HepG2 (cell line): ENCODE measurements around the gene LHFPL2. TPM values are rescaled to one million over a fixed set of nuclear protein-coding genes. Genes with fewer than 3 reads are reported as not detected.

Experiments used
- ADNP ChIP-seq: sonication (generic); formaldehyde crosslinking; IDR thresholded peaks from 2 replicates; pipeline ENCODE4 v1.4.0; 2020; ENCODE audit warnings: missing genetic modification reagents
- ATF4 ChIP-seq, 2 experiments: fragments of 450-650 bp in 1 of 2; sonication (generic) in 1 of 2; formaldehyde crosslinking; IDR thresholded peaks; 2 replicates each; pipeline versions ENCODE4 v1.5.0 to v1.8.0; 2020 to 2022; ENCODE audit warnings: mild to moderate bottlenecking in 1 of 2, missing genetic modification reagents in 1 of 2
- CERS6 ChIP-seq: sonication (generic); formaldehyde crosslinking; IDR thresholded peaks from 2 replicates; pipeline ENCODE4 v1.5.0; 2020; ENCODE audit warnings: missing genetic modification reagents
- DMAP1 ChIP-seq: IDR thresholded peaks from 2 replicates; pipeline ENCODE4 v1.6.1; 2016
- EP300 ChIP-seq, 3 experiments: sonication (generic) in 1 of 3; formaldehyde crosslinking in 1 of 3; IDR thresholded peaks; 2 replicates each; pipeline versions ENCODE4 v1.5.1 to v1.6.1; 2011 to 2020; ENCODE audit warnings: low read depth in 2 of 3, low read length in 2 of 3, borderline replicate concordance in 1 of 3, improper control_type of control experiment in 1 of 3, mild to moderate bottlenecking in 1 of 3, missing genetic modification reagents in 1 of 3, moderate library complexity in 1 of 3
- FLYWCH1 ChIP-seq: sonication (generic); formaldehyde crosslinking; IDR thresholded peaks from 2 replicates; pipeline ENCODE4 v1.8.1; 2023; ENCODE audit warnings: mild to moderate bottlenecking, missing genetic modification reagents
- MAF1 ChIP-seq: sonication (generic); formaldehyde crosslinking; IDR thresholded peaks from 2 replicates; pipeline ENCODE4 v1.5.0; 2020; ENCODE audit warnings: missing genetic modification reagents, borderline replicate concordance
- MTF2 ChIP-seq: sonication (generic); formaldehyde crosslinking; IDR thresholded peaks from 2 replicates; pipeline ENCODE4 v1.5.0; 2020; ENCODE audit warnings: missing genetic modification reagents, borderline replicate concordance
- ZC3H13 ChIP-seq: sonication (generic); formaldehyde crosslinking; IDR thresholded peaks from 2 replicates; pipeline ENCODE4 v1.8.1; 2023; ENCODE audit warnings: mild to moderate bottlenecking, missing genetic modification reagents, moderate library complexity
- ZFP36L2 ChIP-seq: sonication (generic); formaldehyde crosslinking; IDR thresholded peaks from 2 replicates; pipeline ENCODE4 v1.4.0; 2020; ENCODE audit warnings: missing genetic modification reagents
- ZNF138 ChIP-seq: sonication (generic); formaldehyde crosslinking; IDR thresholded peaks from 2 replicates; pipeline ENCODE4 v1.5.0; 2020; ENCODE audit warnings: mild to moderate bottlenecking, low read depth, missing genetic modification reagents
- ZNF510 ChIP-seq: sonication (generic); formaldehyde crosslinking; IDR thresholded peaks from 2 replicates; pipeline ENCODE4 v1.4.0; 2020; ENCODE audit warnings: low read depth, mild to moderate bottlenecking, missing genetic modification reagents
- ZNF580 ChIP-seq: IDR thresholded peaks from 2 replicates; pipeline ENCODE4 v1.6.1; 2016; ENCODE audit warnings: low read depth, borderline replicate concordance
- ZNF615 ChIP-seq: sonication (generic); formaldehyde crosslinking; IDR thresholded peaks from 2 replicates; pipeline ENCODE4 v1.5.0; 2020; ENCODE audit warnings: mild to moderate bottlenecking, missing genetic modification reagents, borderline replicate concordance
- ZSCAN22 ChIP-seq: sonication (generic); formaldehyde crosslinking; IDR thresholded peaks from 2 replicates; pipeline ENCODE4 v1.4.0; 2020; ENCODE audit warnings: mild to moderate bottlenecking, missing genetic modification reagents
- polyA plus RNA-seq, 8 experiments: library from polyadenylated mRNA; depleted of rRNA in 3 of 8; stranded (reverse) in 7 of 8; unstranded in 1 of 8; fragments of >200 nt; fragmentation: Illumina TruSeq in 4 of 8; extraction: Trizol in 4 of 8; gene quantifications; 2 replicates each; pipeline versions ENCODE4 v1.2.1 to v1.2.3, GENCODE V29; 2011 to 2016; ENCODE audit warnings: low read depth in 4 of 8, missing spikeins in 1 of 8, mixed read lengths in 1 of 8; ENCODE audit not compliant: insufficient read depth in 1 of 8
- total RNA-seq, 5 experiments: library from RNA; depleted of rRNA; stranded (reverse); fragments of >200 nt; fragmentation: Illumina TruSeq; extraction: Trizol; gene quantifications; 2 replicates each; pipeline ENCODE4 v1.2.3, GENCODE V29; 2016; ENCODE audit warnings: low read depth in 1 of 5

Gene LHFPL2
- total and polyA plus RNA-seq, 2 of the 13 experiments (the other 11 are each of a cell fraction or from before 2014, with no cell fraction given), result 6.0 to 20.0 TPM

- TF ChIP-seq EP300 (IDR thresholded peaks at IDR 0.05; ENCODE audit: low read depth in 2 of 2, low read length in 2 of 2) (peak in 1 of 2 experiments; percentile 70; a peak in 2 of 4 replicates), EP300 (CRISPR knock-in tag; IDR thresholded peaks at IDR 0.05; ENCODE audit: borderline replicate concordance) (no peak), DMAP1 (0 out of 2 replicates have a peak, but pooled peaks have one; percentile 33), ATF4 (CRISPR knock-in tag; IDR thresholded peaks at IDR 0.05) (no peak), ADNP (no peak), MAF1 (no peak), CERS6 (CRISPR knock-in tag) (no peak), ZC3H13 (CRISPR knock-in tag) (no peak), ZNF510 (CRISPR knock-in tag) (no peak), ZFP36L2 (no peak), FLYWCH1 (CRISPR knock-in tag) (no peak), MTF2 (CRISPR knock-in tag) (no peak), ZNF138 (CRISPR knock-in tag) (no peak), ZNF615 (CRISPR knock-in tag) (no peak), ZNF580 (CRISPR knock-in tag) (no peak), ZSCAN22 (no peak)
- TF ChIP-seq, all 625 proteins: peak for 30
Observed at GRCh38 chr5:78594610-78595457, 53.7 kb downstream of the LHFPL2 start (continued).
